Inflammatory macrophage (primary cell): ENCODE results near the gene APPL1.

Experiments
- DNase-seq, 2 donors: peaks; one replicate each; pipeline ENCODE4 v3.0.0-alpha.2; 2020 to 2022
- total RNA-seq, 18 experiments: gene quantifications; one replicate each; lab custom pipeline; 2026; ENCODE audit warnings: mixed read lengths in 6 of 18, inconsistent platforms in 2 of 18; lab: John Stamatoyannopoulos, UW

APPL1 gene, protein sequence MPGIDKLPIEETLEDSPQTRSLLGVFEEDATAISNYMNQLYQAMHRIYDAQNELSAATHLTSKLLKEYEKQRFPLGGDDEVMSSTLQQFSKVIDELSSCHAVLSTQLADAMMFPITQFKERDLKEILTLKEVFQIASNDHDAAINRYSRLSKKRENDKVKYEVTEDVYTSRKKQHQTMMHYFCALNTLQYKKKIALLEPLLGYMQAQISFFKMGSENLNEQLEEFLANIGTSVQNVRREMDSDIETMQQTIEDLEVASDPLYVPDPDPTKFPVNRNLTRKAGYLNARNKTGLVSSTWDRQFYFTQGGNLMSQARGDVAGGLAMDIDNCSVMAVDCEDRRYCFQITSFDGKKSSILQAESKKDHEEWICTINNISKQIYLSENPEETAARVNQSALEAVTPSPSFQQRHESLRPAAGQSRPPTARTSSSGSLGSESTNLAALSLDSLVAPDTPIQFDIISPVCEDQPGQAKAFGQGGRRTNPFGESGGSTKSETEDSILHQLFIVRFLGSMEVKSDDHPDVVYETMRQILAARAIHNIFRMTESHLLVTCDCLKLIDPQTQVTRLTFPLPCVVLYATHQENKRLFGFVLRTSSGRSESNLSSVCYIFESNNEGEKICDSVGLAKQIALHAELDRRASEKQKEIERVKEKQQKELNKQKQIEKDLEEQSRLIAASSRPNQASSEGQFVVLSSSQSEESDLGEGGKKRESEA
- 107 to 263 (median 153) reads per million in 18 experiments for total RNA-seq

DNA sequence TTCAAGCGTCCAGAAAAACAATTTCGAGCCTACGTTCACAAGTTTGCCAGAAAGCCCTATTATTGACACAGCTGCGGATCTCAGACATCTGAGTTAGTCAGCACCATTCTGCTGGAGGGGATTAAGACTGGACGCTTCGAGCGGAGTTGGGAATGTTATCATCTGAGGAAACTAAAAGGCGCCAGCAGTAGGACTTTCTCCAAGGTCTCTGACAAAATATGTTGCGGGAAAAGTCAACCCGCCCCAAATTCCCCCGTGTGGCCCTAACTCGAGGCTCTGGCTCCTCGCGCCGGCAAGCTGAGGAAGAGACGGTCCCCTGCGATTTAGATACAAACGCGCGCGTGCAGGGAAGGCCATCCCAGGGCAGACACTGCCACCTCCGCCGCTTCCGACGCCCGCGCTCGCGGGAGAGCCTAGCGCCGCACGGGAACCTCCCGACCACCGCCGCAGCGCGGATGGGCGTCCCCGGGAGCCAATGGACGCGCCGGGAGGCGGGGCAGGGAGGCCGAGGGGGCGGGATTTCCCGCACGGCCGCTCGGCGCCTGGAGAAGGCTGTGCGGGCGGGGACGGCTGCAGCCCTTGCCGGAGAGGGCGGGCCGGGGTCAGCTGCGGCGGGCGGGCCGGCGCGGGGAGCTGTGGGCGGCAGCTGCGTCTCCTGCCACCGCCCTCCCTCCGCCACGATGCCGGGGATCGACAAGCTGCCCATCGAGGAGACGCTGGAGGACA is at the start of gene APPL1:
Gene APPL1, plus strand, starts transcription at position 526 of the 726 bp plus-strand sequence. Its CDS starts 155 bp downstream, at position 681.
- peak; percentile 94 to 96 for DNase-seq

DNA sequence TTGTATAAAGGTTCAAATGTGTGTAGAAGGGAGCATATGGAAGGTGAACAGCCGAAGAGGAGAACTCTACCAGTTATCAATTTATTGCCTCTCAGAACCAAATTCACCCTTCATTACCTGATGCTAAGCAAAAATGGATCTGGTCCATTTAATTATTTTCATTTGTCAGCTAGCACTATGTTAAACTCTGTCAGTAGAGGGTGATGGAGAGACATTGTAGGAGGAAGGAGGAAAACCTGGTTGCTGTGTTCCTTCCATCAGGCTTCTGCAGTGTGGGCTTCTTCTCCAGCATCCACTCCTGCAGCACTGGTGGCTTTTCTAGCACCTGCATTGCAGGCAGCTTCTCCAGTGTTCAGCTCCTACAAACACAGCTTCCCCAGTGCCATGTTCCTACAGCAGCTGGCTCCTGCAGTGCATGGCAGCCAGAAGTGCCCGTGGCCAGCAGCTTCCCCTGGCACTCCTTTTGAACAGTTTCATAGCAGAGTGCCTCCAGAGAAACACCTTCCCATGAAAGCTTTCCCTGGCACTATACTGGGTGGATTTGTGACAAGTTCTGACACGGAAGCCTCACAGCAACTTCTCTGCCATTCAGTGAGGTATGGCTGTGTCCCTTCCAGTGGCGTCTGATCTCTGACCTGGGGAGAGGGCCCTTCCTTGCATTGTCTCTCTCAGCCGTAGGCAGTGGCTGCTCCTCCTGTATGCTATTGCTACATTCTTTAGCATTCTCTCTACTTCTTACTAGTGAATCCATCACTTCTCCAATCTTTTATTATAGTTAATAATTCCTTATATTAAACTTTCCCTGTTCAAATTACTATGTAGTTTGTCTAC is 47.7 kb upstream of the APPL1 start:
- DNase-seq = no peak

DNA sequence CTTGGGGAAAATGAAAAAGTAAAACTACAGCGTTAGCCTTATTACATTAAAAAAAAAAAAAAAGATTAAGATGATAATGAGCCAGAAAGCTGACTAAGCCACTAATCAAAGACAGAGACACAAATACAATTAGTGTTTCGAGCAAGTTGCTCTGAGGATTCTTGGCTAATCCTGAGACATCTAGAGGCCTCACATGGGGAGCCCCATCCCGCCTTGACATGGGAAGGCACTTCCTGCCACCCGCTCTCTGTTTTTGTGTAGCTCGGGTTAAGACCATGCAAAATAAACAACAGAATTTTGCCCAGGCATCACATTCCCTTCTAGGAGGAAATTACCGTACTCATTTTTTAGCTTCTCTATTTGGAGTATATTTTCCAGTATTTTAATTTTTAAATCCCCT is 43.0 kb upstream of the APPL1 start:
- DNase-seq = no peak

DNA sequence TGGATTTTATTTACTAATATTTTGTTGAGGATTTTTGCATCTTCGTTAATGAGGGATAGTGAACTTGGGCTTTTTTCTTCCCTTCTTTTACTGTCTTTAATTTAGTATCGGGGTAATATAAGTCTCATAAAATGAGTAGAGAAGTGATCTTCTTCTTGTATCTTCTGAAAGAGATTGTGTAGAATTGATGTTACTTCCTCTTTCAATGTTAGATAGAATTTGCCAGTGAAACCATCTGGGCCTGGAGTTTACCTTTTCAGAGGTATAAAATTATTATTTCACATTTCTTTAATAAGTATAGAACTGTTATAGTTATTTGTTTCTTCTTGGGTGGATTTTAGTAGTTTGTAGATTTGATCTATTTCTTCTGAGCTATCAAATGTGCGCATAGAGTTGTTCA is 35.5 kb upstream of the APPL1 start:
- DNase-seq = no peak

DNA sequence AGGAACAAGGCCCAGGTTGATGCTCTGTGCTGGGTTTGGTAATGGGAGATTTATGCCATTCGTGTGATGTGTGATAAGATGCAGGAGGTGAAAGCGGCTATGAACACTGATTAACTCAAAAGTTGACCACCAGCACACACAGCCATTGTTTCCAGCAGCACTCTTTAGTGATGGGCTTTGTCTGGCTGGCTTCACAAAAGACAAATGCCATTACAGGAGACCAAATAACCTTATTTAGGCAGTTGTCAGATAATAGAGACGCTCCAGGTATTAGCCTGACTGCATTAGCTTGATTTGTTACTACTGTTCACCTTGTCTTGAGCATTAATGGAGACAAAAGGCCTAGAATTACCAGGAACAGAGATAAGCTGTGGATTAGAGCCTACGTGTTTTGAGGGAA is 32.9 kb upstream of the APPL1 start:
- DNase-seq = no peak

DNA sequence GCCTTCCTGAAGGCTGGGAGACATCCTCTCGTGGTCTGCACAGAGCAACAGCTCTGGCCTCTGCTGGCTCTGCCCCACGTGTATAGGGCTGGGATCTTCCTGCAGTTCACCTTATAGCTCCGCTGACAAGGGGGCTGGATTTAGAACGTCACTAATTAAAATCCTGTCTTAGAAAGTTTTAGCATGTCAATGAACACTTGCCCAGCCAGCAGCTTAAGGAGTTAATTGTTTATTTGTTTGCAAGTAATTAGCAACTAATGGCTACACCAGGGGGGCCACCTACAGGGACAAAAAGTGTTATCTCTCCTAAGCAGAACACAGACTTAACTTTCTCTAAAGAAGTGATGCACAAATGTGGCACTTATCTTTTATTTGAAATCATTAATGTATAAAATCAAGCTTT is 27.6 kb upstream of the APPL1 start, which contains the start of gene HESX1:
Gene HESX1, minus strand, starts transcription at position 84 of the 403 bp plus-strand sequence. Its CDS starts 60 bp downstream, at position 24.
- DNase-seq = no peak

DNA sequence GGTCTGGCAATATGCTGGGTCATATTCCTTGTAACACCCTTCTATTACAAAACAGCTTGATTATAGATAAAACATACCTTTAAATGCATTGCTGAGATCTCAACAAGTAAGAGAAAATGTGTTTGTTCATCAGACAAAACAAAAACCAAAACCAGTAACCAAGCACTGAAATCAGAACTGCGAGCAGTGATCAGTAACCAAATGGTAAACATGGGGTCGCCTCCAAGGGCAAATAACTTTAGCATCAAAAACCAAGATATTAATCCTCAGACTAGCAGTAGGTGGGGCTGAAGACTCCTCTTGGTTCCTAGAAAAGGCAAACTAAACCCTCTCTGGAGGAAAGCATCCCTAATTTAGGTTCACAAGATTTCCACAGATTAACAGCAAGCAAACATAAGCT is 21.1 kb upstream of the APPL1 start:
- DNase-seq = no peak

DNA sequence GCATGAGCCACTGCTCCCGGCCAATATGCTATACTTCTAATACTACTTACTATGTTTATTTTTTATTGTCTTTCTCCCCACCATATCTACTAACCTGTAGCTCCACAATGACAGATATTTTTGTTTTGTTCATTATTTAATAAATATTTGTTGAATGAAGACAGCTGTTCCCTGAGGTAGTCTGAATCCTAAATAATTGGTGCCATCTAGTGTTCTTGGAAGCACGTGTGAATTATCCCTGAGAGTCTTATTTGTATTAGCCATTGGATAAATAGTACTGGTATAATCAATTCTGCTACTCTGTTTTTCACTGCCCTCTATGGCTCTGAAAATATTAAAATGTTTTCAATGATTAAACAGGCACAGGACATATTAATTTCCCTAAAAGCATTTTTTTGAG is 5.6 kb upstream of the APPL1 start:
- peak in 1 of 2 donors; percentile 15 for DNase-seq

DNA sequence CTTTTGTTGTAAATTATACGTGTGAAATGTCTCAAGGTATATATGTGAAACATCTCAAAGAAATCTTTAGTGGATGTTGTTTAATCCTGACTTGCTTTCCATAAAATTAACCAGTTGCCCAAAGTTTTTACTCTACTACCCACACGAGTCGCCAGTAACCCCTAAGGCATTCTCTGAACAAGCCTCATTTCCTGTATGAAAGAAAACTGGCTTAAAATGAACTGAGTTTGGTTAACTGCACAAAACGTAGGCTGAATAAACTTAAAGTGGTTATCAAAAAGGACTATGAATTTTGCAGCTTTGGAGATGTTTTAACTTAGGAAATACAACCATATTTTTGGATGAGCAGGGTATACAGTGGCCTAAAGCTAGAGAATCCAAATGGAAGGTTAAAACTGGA is 2.7 kb upstream of the APPL1 start:
- no peak for DNase-seq

DNA sequence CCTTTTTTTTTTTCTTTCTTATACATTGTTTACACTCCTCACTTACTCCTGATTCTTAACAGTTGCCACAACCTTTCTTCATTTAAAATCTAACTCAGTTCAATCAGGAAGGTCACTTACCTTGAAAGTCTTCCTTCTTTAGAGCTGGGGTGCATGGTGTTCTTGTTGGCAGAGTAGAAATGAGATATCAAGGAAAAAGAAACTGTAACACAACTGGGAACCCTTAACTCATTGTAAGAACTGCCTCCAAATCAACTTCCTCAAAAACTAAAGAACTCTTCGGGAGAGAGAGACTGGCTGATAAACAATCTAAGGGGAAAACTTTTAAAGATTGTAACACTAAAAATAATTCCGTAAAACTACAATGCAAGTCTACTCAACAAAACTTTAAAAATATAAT is 1.4 kb upstream of the APPL1 start:
- peak; percentile 11 to 27 for DNase-seq

DNA sequence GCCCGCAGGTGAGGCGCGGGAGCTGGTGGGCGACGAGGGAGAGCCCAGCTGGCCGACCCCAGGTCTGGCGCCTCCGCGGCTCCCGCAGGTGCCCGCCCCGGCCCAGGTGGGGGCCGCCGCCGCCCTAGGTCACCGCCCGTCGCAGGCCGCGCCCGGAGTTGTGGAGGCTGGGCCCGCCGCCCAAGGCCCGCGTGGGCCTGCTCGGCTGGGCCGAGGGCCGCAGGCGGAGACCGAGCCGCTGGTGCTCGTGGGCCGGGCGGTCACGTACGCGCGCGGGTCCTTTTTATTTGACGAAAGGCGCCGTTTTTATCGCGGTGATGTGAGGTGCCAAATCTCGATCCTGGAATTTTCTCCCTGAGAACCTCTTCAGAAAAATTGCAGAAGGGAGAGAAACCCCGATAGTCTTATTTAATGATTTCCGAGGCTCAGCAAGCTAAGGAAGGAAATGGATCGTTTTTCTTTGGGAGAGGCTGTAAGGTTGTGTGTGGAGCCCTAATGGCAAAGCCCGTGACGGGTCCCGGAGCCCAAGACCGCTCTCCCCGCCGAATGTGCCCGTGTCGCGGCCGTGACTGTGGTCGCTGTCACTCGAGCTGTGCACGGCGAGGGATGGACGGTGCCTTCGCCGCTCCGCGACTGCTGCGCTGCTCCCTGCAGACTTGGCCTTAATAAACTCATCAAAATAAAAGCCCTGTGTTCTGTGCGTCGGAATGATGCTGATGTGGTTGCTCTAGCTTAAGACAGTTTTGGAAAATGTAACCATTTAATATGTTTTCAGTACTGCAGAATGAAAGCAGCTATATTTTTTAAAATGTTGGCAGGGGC is 612 bp downstream of the APPL1 start:
- peak; percentile 29 to 55 for DNase-seq

DNA sequence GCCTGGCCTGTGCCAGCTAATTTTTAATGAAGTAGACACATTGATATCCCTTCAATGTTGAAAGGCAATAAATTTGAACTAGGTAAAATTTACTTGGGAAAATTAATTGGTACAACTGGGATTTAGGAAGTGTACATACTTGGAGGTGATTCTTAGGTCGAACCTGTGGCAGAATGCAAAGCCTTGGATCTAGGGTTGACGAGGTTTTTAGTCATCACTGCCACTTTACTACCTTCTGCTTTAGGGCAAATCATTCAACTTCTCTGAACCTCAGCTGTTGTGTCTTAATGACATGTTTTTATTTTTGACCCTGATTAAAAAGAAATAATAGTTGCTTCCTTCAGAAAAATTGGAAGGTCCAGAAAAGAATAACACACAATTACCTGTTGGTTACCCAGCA is 2.5 kb downstream of the APPL1 start:
- no peak for DNase-seq

DNA sequence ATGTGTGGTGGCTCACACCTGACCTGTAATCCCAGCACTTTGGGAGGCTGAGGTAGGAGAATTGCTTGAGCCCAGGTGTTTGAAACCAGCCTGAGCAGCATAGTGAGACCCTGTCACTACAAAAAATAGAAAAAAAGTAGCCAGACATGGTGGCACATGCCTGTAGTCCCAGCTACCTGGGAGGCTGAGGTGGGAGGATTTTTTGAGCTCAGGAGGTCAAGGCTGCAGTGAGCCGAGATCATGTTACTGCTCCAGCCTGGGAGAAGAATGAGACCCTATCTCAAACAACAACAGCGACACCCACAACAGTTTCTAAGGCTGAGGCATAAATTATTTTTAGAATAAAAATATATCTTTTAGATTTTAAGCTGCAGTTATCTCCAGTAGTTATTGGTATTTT is 6.3 kb downstream of the APPL1 start:
- no peak for DNase-seq

DNA sequence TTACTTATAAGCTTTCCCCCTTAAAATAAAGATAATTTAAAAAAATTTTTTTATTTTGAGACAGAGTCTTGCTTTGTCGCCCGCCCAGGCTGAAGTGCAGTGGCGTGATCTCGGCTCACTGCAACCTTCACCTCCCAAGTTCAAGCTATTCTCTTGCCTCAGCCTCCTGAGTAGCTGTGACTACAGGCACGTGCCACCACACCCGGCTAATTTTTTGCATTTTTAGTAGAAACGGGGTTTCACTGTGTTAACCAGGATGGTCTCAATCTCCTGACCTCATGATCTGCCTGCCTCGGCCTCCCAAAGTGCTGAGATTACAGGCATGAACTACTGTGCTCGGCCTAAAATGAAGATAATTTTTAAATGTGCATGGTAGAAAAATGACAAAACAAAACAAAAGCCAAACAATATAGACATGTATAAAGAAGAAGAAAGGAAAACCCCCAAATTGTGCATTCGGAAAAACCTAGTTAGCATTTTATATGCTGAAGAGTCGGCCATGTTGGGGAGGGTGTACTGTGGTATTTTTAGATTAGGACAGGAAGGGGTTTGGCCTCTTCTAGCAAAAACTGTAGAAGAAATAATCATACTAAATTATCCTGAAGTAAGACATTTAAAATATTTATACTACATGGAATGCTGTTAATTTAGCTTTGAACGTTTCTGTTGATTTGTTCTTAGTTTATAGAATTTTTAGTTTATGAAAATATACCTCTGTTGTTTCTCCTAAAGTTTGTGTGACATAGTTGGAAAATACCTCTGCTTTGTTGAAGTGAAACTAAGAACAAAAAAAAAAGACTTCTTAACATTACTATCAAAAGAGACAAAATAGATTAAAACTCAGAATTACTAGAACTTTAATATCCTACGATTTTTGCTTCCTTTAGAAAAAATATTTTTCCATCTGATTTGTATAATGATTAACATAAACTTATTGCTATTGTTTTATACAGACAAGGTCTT is 7.4 kb downstream of the APPL1 start:
- no peak for DNase-seq

DNA sequence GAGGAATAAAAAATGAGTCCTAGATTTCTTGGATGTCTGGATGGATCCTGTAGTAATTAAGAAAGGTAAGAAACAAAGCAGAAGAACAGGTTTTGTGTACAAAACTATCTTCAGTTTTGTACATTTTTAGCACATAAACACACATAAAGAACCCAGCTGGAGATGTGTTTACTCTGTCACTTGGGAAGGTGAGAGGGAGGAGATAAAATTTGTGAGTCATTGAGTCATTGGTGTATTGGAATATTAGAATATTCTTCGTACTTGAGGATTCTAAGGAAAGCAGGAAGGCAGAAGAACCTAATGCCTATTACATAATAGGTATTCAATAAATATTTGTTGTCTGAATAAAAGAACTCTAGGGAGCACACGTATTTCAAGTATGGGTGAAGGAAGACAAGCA is 17.4 kb downstream of the APPL1 start:
- DNase-seq = no peak

DNA sequence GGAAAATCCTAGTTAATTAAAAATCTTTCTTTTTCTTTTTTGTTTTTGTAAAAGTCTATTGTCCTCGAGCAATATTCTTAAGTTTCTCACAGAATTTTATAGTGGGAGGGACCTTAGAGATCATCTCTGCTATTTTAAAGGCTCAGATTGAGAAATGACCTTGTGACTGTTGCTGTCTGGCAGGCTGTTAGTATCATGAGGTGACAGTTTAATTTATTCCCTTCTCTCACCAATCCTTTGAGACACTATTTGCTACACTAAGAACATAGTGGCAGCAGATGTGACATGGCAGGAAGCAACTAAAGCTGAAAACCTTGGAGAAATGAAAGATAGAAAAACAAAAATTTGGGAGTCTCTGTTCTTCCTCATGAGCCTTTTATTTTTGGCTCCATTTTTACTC is 24.9 kb downstream of the APPL1 start:
- DNase-seq = peak; percentile 42 to 57

DNA sequence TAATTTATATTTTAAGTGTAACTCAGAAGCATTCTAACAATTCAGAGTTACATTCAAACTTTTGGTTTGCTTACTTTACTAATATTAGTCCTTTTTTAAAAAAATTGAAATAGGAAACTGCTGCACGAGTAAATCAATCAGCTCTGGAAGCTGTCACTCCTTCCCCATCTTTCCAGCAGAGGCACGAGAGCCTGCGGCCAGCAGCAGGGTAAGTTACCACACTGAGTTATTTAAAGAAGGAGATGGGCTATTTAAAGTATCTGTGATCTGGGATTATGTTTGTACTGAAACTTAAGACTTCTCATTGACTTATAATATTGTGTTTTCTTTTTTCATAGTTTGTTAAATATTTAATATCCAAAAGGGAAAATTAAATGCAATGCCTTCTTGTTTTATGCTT is 29.3 kb downstream of the APPL1 start:
- no peak for DNase-seq

DNA sequence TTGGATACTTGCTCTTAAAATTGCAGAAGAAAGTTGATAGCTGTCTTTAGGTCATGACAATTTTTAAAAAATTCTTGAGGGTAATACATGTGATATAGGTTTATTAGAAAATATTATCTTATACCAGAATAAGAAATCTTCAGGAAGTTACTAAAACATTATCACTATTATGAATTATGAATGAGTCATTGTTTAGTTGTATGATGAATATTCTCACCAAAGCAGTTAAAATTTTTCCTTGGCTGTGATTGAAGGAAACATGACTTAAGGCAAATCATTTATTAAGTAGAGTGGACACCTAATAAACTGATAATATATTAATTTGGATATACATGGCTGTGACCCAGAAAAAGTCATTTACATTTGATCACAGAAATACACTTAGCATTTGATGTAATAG is 30.1 kb downstream of the APPL1 start:
- DNase-seq = no peak

DNA sequence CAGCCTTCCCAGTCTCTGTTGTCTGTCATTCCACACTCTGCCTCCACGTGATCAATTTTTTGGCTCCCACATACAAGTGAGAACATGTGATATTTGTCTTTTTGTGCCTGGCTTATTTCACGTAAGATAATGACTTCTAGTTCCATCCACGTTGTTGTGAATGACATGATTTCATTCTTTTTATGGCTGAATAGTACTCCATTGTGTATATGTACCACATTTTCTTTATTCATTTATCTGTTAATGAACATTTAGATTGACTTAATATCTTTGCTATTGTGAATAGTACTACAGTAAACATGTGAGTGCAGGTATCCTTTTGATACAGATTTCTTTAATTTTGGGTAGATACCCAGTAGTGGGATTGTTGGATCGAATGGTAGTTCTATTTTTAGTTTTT is 33.6 kb downstream of the APPL1 start:
- no peak for DNase-seq

DNA sequence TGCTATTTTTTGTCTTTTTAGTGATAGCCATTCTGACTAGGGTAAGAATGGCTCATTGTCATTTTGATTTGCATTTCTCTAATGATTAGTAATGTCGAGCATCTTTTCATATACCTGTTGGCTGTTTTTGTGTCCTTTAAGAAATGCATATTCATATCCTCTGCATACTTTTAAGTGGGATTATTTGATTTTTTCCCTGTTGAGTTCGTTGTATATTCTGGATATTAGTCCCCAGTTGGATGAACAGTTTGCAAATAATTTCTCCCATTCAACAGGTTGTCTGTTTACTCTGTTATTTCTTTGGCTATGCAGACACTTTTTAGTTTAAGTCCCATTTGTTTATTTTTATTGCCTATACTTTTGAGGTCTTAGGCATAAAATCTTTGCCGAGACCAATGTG is 34.4 kb downstream of the APPL1 start:
- no peak for DNase-seq
